GM12875 (cell line): ENCODE measurements around the gene RFNG.

Experiments
- H3K4me3 ChIP-seq: one replicate; pipeline ENCODE4 v1.5.1; 2011; ENCODE audit warnings: low read depth, low read length, control low read depth
- TF ChIP-seq, protein P1 (sequence below): IDR thresholded peaks from 2 replicates; pipeline ENCODE4 v1.5.1; 2011; ENCODE audit warnings: low read depth, mild to moderate bottlenecking, control low read depth, inconsistent platforms, low read length, moderate library complexity, borderline replicate concordance; ENCODE audit not compliant: insufficient read depth

Gene RFNG

GRCh38 chr17:82051776-82052637, at the start of gene RFNG, which contains the start of gene GPS1:
Gene RFNG, minus strand, starts transcription at chr17:82051811. Its CDS starts 45 bp downstream, at chr17:82051766.
Gene GPS1, plus strand, starts transcription at chr17:82051898. Its CDS starts 34 bp downstream, at chr17:82051932.
- TF ChIP-seq, protein P1, sequence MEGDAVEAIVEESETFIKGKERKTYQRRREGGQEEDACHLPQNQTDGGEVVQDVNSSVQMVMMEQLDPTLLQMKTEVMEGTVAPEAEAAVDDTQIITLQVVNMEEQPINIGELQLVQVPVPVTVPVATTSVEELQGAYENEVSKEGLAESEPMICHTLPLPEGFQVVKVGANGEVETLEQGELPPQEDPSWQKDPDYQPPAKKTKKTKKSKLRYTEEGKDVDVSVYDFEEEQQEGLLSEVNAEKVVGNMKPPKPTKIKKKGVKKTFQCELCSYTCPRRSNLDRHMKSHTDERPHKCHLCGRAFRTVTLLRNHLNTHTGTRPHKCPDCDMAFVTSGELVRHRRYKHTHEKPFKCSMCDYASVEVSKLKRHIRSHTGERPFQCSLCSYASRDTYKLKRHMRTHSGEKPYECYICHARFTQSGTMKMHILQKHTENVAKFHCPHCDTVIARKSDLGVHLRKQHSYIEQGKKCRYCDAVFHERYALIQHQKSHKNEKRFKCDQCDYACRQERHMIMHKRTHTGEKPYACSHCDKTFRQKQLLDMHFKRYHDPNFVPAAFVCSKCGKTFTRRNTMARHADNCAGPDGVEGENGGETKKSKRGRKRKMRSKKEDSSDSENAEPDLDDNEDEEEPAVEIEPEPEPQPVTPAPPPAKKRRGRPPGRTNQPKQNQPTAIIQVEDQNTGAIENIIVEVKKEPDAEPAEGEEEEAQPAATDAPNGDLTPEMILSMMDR, result no peak
- peak within 1 kb of the TSS; percentile 85 for H3K4me3 ChIP-seq

DNA sequence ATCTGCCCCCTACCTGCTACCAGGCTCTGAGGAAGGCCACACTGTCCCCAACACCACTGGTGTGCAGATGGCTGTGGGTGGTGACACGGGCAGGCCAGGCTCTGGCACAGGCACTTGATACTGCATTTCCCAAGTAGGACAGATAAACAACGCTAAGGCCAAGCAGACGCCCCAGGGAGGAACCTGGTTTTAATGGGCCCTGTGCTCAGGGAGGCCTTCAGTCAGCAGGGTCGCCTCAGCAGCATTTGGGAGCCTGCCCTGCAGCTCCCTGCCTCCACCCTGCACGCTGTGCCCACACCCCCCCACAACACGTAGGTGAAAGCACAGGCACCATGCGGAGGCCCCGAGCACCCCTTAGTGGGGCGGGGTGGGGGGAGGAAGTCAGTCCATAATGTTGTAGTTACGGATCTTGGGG, 49.7 kb upstream of the RFNG start:
- TF ChIP-seq, protein P1, result no peak

GRCh38 chr17:82100502-82101298, 49.1 kb upstream of the RFNG start:
- H3K4me3 ChIP-seq, result peak overlapping the region; percentile 36
- TF ChIP-seq, protein P1, result no peak

More for the DNA sequence above, 49.7 kb upstream of the RFNG start:
- H3K4me3 ChIP-seq, result no peak overlapping the region

GRCh38 chr17:82098939-82099763, 47.5 kb upstream of the RFNG start:
- TF ChIP-seq, protein P1, result no peak
- peak overlapping the region; percentile 88 for H3K4me3 ChIP-seq

- TF ChIP-seq, protein P1, result peak; percentile 45; the same call in 1 of the 2 replicates
Observed at GRCh38 chr17:82098169-82098938, 46.7 kb upstream of the RFNG start, which contains the start of gene FASN. Gene FASN, minus strand, starts transcription at chr17:82098236. Its CDS starts 1,791 bp downstream, at chr17:82096445.

GRCh38 chr17:82097919-82098168, 46.2 kb upstream of the RFNG start:
- H3K4me3 ChIP-seq, result peak overlapping the region; percentile 87
- TF ChIP-seq, protein P1, result no peak

More at GRCh38 chr17:82098169-82098938, 46.7 kb upstream of the RFNG start, which contains the start of gene FASN:
- peak within 1 kb of the TSS; percentile 88 for H3K4me3 ChIP-seq
